ENCODE results near the gene TUBGCP3. TPM values are rescaled to one million over a fixed set of nuclear protein-coding genes. Genes with fewer than 3 reads are reported as not detected.
"Not testable (repeated sequence)": the region's sequence is repeated elsewhere in the genome, so short reads cannot be mapped to it uniquely, and the experiment has no call there.

TUBGCP3 gene
- total and polyA plus RNA-seq, 12 donors: 12.2 to 34.0 (median 21.5) TPM

DNA sequence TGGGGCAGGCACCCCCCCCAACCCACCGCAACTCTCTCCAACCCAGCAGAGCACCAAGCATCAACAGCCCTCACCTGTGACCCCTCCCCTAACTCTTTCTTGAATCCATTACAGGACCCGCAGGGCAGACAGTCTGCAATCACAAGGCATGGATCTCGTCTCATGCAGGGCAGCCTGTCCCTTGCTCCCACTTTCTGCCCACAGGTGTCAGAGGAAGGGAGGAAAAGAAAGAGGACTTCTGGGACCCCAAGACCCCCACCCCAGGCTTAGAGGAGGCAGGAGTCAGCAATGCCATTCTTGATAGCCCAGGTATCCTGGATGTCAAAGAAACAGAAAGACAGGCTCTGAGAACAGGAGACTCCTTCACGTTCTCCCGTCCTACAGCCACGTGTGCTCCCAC is 47.4 kb upstream of the TUBGCP3 start:
- Histone ChIP-seq H3K27me3 (peaks cover 21% of the 10 kb centered on the region), H3K4me1 (replicated peaks in 1 of 2) (no peaks in the 10 kb centered on the region), H3K9me3 (replicated peaks in 1 of 3) (no peaks in the 10 kb centered on the region), H3K27ac (no peak overlapping the region), H3K36me3 (replicated peaks in 1 of 2) (no peaks in the 10 kb centered on the region), H3K4me3 (no peak overlapping the region)
- intact Hi-C loops (cut with DNase I): loop anchor here in 1 of 2 donors (5.0 kb wide), 1 partner anchor 237 kb away; no protein-coding TSS in a partner anchor
- no peak for DNase-seq
- 28 to 52% (median 46%) methylated on average over 6 of the region's 6 CpGs for WGBS, 4 donors
- no peak for TF ChIP-seq POLR2A (IDR thresholded peaks at IDR 0.05)
- TF ChIP-seq, protein P1, sequence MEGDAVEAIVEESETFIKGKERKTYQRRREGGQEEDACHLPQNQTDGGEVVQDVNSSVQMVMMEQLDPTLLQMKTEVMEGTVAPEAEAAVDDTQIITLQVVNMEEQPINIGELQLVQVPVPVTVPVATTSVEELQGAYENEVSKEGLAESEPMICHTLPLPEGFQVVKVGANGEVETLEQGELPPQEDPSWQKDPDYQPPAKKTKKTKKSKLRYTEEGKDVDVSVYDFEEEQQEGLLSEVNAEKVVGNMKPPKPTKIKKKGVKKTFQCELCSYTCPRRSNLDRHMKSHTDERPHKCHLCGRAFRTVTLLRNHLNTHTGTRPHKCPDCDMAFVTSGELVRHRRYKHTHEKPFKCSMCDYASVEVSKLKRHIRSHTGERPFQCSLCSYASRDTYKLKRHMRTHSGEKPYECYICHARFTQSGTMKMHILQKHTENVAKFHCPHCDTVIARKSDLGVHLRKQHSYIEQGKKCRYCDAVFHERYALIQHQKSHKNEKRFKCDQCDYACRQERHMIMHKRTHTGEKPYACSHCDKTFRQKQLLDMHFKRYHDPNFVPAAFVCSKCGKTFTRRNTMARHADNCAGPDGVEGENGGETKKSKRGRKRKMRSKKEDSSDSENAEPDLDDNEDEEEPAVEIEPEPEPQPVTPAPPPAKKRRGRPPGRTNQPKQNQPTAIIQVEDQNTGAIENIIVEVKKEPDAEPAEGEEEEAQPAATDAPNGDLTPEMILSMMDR (IDR thresholded peaks at IDR 0.05): no peak

DNA sequence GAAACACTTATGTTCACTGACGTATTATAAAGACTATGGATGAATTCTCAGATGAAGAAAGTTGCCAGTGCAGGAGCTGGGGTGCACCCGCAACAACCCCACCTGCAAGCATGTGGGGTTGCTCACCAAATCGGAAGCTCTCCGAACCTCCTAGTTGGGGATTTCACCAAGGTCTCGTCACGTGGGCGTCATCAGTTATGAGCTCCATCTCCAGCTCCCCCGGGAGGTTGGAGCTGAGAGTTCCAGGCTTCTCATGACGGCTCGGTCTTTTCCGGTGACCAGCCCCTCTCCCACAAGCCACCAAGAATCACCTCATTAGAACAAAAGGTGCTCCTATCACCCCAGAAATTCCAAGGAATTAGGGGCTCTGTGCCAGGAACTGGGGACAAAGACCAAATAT is 46.1 kb upstream of the TUBGCP3 start:
- peaks cover 13% of the 10 kb centered on the region for H3K27me3 ChIP-seq
- H3K4me1 ChIP-seq (replicated peaks in 1 of 2): no peaks in the 10 kb centered on the region
- intact Hi-C loops (cut with DNase I): no loop called here
- WGBS, 4 donors: 71 to 83% (median 79%) methylated on average over 10 to 11 of the region's 11 CpGs
- no peaks in the 10 kb centered on the region for H3K36me3 ChIP-seq (replicated peaks in 1 of 2)
- no peak overlapping the region for H3K4me3 ChIP-seq
- no peak overlapping the region for H3K27ac ChIP-seq
- no peaks in the 10 kb centered on the region for H3K9me3 ChIP-seq (replicated peaks in 1 of 3)
- DNase-seq: no peak
- TF ChIP-seq POLR2A (IDR thresholded peaks at IDR 0.05): no peak
- TF ChIP-seq, protein P1 (IDR thresholded peaks at IDR 0.05): no peak

DNA sequence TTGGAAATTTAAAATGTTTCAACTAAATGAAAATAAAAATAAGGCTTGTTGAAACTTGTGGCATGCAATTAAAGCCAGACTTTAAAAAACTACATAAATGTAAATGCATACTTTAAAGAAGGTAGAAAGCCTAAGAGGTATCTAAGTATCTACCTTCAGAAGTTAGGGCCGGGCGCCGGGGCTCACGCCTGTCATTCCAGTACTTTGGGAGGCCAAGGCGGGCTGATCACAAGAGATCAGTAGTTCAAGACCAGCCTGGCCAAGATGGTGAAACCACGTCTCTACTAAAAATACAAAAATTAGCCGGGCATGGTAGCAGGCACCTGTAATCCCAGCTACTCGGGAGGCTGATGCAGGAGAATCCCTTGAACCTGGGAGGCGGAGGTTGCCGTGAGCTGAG is 42.3 kb upstream of the TUBGCP3 start:
- H3K27me3 ChIP-seq; H3K36me3 ChIP-seq (replicated peaks in 1 of 2); intact Hi-C loops (cut with DNase I); H3K4me3 ChIP-seq; DNase-seq; H3K9me3 ChIP-seq (replicated peaks in 1 of 3); H3K27ac ChIP-seq; H3K4me1 ChIP-seq (replicated peaks in 1 of 2): not testable (repeated sequence)
- 84 to 90% (median 87%) methylated on average over 10 of the region's 10 CpGs for WGBS, 4 donors

DNA sequence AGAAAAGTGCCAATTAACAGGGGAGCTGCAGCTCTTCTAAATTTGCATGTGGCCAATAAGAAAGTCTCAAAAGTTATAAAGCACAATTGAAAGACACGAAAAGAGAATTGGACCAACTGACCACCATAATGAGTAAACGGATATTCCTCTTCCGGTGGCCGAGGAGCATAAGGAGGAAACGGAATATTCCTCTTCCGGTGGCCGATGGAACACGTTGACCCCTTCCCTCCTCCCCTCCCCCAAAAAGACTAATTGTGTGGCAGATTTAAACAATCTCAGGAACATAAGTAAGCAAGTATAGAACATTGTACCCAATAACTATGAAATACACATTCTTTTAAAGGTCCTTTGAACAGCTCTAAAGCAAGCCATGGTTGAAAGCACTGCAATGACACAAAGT is 41.2 kb upstream of the TUBGCP3 start:
- no peak for DNase-seq
- Histone ChIP-seq H3K27ac (no peak overlapping the region), H3K27me3 (peaks cover 4% of the 10 kb centered on the region), H3K36me3 (replicated peaks in 1 of 2) (no peaks in the 10 kb centered on the region), H3K4me3 (no peak overlapping the region), H3K4me1 (replicated peaks in 1 of 2) (no peaks in the 10 kb centered on the region), H3K9me3 (replicated peaks in 1 of 3) (no peaks in the 10 kb centered on the region)
- no peak for TF ChIP-seq POLR2A (IDR thresholded peaks at IDR 0.05)
- TF ChIP-seq, protein P1 (IDR thresholded peaks at IDR 0.05): no peak
- 76 to 91% (median 81%) methylated on average over 8 of the region's 8 CpGs for WGBS, 4 donors
- intact Hi-C loops (cut with DNase I): no loop called here

DNA sequence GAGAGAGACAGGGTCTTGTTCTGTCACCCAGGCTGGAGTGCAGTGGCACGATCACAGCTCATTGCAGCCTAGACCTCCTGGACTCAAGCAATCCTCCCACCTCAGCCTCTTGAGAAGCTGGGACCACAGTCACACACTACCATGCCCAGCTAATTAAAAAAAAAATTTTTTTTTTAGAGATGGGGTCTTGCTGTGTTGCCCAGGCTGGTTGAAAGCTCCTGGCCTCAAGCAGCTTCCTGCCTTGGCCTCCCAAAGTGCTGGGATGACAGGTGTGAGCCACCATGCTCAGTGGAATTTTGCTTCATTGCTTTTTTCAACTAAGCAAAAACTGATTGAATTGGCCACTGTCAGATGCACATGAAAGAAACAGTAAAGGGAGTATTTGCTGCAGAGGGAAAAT is 39.7 kb upstream of the TUBGCP3 start:
- H3K9me3 ChIP-seq (replicated peaks in 1 of 3); H3K4me1 ChIP-seq (replicated peaks in 1 of 2); H3K4me3 ChIP-seq; intact Hi-C loops (cut with DNase I); H3K27me3 ChIP-seq; H3K36me3 ChIP-seq (replicated peaks in 1 of 2); H3K27ac ChIP-seq; DNase-seq: not testable (repeated sequence)
- 88 to 100% (median 93%) methylated on average over 1 of the region's 1 CpG for WGBS, 4 donors
